Measurements from ENCODE around the gene PRKAR1B. TPM values are rescaled to one million over a fixed set of nuclear protein-coding genes. Genes with fewer than 3 reads are reported as not detected.

PRKAR1B gene
- total and polyA plus RNA-seq, 9 donors, result 14.3 to 49.0 (median 34.0) TPM

GRCh38 chr7:531777-532176 is 195.3 kb downstream of the PRKAR1B start:
- intact Hi-C loops (cut with DNase I), result loop anchor here in 1 of 4 donors (10.0 kb wide), 1 partner anchor 187 kb away; no protein-coding TSS in a partner anchor
- H3K4me1 ChIP-seq (ENCODE audit: insufficient read depth), result no peaks in the 10 kb centered on the region
- DNase-seq, result no peak
- no peak overlapping the region for H3K27ac ChIP-seq
- H3K4me3 ChIP-seq, result no peak overlapping the region
- WGBS, 3 donors, result 70 to 83% (median 79%) methylated on average over 10 of the region's 10 CpGs
- H3K27me3 ChIP-seq, result no peaks in the 10 kb centered on the region
- no peak for TF ChIP-seq POLR2A (IDR thresholded peaks at IDR 0.05)
- TF ChIP-seq EP300 (IDR thresholded peaks at IDR 0.05), result no peak
- no peak for TF ChIP-seq CTCF (IDR thresholded peaks at IDR 0.05)
- H3K9me3 ChIP-seq, result no peaks in the 10 kb centered on the region
- H3K36me3 ChIP-seq, result no peaks in the 10 kb centered on the region

DNA sequence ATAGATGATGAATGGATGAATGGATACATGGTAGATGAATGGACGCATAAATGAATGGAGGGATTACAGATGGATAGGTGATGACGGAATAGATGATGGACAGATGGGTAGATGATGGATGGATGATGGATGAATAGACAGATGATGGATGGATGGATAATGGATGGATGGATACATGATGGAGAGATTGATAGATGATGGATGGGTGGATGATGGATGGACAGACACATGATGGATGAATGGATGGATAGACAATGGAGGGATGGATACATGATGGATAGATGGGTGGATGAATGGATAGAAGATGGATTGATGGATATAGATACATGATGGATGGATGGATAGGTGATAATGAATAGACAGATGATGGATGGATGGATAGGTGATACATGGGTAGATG is 198.6 kb downstream of the PRKAR1B start:
- intact Hi-C loops (cut with DNase I), result loop anchor here in 1 of 4 donors (10.0 kb wide), 1 partner anchor 346 kb away; the partner anchor contains the start of gene GET4
- Histone ChIP-seq H3K4me3 (no peak overlapping the region), H3K27ac (no peak overlapping the region), H3K4me1 (ENCODE audit: insufficient read depth) (no peaks in the 10 kb centered on the region), H3K9me3 (no peaks in the 10 kb centered on the region), H3K27me3 (no peaks in the 10 kb centered on the region), H3K36me3 (no peaks in the 10 kb centered on the region)
- no peak for DNase-seq
- WGBS, 3 donors, result 94 to 97% (median 96%) methylated on average over 2 of the region's 2 CpGs
- TF ChIP-seq EP300 (IDR thresholded peaks at IDR 0.05), result no peak
- TF ChIP-seq POLR2A (IDR thresholded peaks at IDR 0.05), result no peak
- no peak for TF ChIP-seq CTCF (IDR thresholded peaks at IDR 0.05)

DNA sequence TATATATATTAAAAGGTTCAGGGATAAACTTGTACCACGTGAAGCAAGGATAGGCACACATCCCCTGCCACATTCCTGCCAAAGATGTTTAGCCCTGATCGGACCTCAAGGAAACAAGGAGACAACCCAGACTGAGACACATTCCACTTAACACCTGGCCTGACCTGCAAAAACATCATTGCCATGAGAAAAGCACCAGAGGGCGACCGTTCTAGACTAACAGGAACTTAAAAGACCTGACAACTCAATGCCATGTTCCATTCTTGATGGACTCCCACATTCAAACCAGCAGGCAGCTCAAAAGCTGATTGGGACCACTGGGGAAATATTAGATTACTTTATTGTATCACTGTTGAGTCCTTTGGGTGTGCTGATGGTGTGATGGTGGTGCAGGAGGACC is 199.4 kb downstream of the PRKAR1B start:
- Histone ChIP-seq H3K4me3 (no peak overlapping the region), H3K27me3 (peaks cover 4% of the 10 kb centered on the region), H3K27ac (no peak overlapping the region), H3K9me3 (no peaks in the 10 kb centered on the region), H3K4me1 (ENCODE audit: insufficient read depth) (peaks cover 2% of the 10 kb centered on the region), H3K36me3 (no peaks in the 10 kb centered on the region)
- intact Hi-C loops (cut with DNase I), result loop anchor here in 1 of 4 donors (10.0 kb wide), 1 partner anchor 347 kb away; the partner anchor contains the start of gene GET4
- no peak for DNase-seq
- TF ChIP-seq CTCF (IDR thresholded peaks at IDR 0.05) (no peak), POLR2A (IDR thresholded peaks at IDR 0.05) (no peak), EP300 (IDR thresholded peaks at IDR 0.05) (no peak)
- 85 to 91% (median 89%) methylated on average over 4 of the region's 4 CpGs for WGBS, 3 donors

DNA sequence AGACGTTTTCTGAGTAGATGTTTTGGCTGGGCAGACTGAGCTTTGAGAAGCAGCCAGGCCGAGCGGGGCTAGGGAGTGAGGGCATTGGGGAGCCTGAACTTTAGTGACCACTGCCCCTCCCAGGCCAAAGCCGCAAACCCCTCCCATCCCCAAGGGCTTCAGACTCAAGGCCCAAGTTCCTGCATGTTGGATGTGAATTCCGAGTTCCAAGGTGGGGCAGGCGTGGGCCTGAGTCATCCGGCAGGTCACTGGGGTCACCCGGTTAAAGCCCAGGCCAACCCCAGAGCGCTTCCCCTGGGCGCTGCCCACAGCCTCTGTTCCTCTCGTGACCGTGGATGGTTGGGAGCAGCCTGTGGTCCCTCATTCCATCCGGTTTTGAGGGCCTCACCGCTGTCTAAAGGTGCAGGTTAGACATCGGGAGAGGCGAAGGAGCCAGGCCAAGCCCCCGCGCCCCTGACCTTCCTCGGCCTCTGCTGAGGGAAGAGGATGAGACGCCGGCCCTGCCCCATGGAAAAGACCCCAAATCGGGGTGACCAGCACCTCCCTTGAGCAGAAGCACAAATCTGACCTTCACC is 200.5 kb downstream of the PRKAR1B start:
- Histone ChIP-seq H3K27ac (no peak overlapping the region), H3K36me3 (no peaks in the 10 kb centered on the region), H3K9me3 (no peaks in the 10 kb centered on the region), H3K27me3 (peaks cover 5% of the 10 kb centered on the region), H3K4me3 (no peak overlapping the region), H3K4me1 (ENCODE audit: insufficient read depth) (peaks cover 4% of the 10 kb centered on the region)
- TF ChIP-seq EP300 (IDR thresholded peaks at IDR 0.05) (no peak), CTCF (IDR thresholded peaks at IDR 0.05) (no peak), POLR2A (IDR thresholded peaks at IDR 0.05) (no peak)
- no peak for DNase-seq
- intact Hi-C loops (cut with DNase I), result loop anchor here in 1 of 4 donors (10.0 kb wide), 1 partner anchor 348 kb away; the partner anchor contains the start of gene GET4
- 77 to 79% (median 78%) methylated on average over 22 of the region's 22 CpGs for WGBS, 3 donors
